HG03342 (cell line): ENCODE measurements around the gene HIVEP3.
A peak's percentile ranks its signal among the peaks of the same experiment; 100 is the strongest.

Source experiments
- ATAC-seq: cut with Tn5 transposase; IDR thresholded peaks from one replicate; pipeline ENCODE4 v1.9.1; 2021; ENCODE audit warnings: mild to moderate bottlenecking, moderate library complexity; ENCODE audit not compliant: unreplicated experiment

Gene HIVEP3

GRCh38 chr1:41641475-41641814 lies 277.3 kb downstream of the HIVEP3 start:
- no peak for ATAC-seq

GRCh38 chr1:41640756-41641474 lies 277.8 kb downstream of the HIVEP3 start:
- no peak for ATAC-seq

- ATAC-seq: no peak
These were observed 278.5 kb downstream of the HIVEP3 start for GRCh38 chr1:41640141-41640751.

- no peak for ATAC-seq
These were observed 279.3 kb downstream of the HIVEP3 start for GRCh38 chr1:41639332-41639936.

- no peak for ATAC-seq
These were observed 280.4 kb downstream of the HIVEP3 start for GRCh38 chr1:41638086-41639024.

GRCh38 chr1:41637367-41637766 lies 281.4 kb downstream of the HIVEP3 start:
- ATAC-seq: no peak

GRCh38 chr1:41633764-41634163 lies 285.0 kb downstream of the HIVEP3 start:
- ATAC-seq: no peak

GRCh38 chr1:41632781-41633575 lies 285.7 kb downstream of the HIVEP3 start:
- no peak for ATAC-seq

- no peak for ATAC-seq
These were observed 286.8 kb downstream of the HIVEP3 start for GRCh38 chr1:41631971-41632370.

GRCh38 chr1:41631154-41631553 lies 287.6 kb downstream of the HIVEP3 start:
- no peak for ATAC-seq

GRCh38 chr1:41629571-41629970 lies 289.2 kb downstream of the HIVEP3 start:
- no peak for ATAC-seq

- ATAC-seq: no peak
These were observed 289.6 kb downstream of the HIVEP3 start for GRCh38 chr1:41629141-41629540.

GRCh38 chr1:41627491-41628280 lies 291.0 kb downstream of the HIVEP3 start:
- no peak for ATAC-seq

- no peak for ATAC-seq
These were observed 291.9 kb downstream of the HIVEP3 start for GRCh38 chr1:41626616-41627375.

GRCh38 chr1:41626146-41626545 lies 292.6 kb downstream of the HIVEP3 start:
- no peak for ATAC-seq

- ATAC-seq: peak; percentile 25
These were observed 295.0 kb downstream of the HIVEP3 start for GRCh38 chr1:41623736-41624135.

- ATAC-seq: peak; percentile 68
These were observed 295.6 kb downstream of the HIVEP3 start for GRCh38 chr1:41622859-41623732.

- ATAC-seq: no peak
These were observed 296.3 kb downstream of the HIVEP3 start for GRCh38 chr1:41622402-41622801.
